Measurements from ENCODE around the gene TYMP. TPM values are rescaled to one million over a fixed set of nuclear protein-coding genes. Genes with fewer than 3 reads are reported as not detected.
A peak's percentile ranks its signal among the peaks of the same experiment; 100 is the strongest.

TYMP gene
- total RNA-seq, 4 donors from 2014 or later: 4.4 to 21.5 (median 15.6) TPM

DNA sequence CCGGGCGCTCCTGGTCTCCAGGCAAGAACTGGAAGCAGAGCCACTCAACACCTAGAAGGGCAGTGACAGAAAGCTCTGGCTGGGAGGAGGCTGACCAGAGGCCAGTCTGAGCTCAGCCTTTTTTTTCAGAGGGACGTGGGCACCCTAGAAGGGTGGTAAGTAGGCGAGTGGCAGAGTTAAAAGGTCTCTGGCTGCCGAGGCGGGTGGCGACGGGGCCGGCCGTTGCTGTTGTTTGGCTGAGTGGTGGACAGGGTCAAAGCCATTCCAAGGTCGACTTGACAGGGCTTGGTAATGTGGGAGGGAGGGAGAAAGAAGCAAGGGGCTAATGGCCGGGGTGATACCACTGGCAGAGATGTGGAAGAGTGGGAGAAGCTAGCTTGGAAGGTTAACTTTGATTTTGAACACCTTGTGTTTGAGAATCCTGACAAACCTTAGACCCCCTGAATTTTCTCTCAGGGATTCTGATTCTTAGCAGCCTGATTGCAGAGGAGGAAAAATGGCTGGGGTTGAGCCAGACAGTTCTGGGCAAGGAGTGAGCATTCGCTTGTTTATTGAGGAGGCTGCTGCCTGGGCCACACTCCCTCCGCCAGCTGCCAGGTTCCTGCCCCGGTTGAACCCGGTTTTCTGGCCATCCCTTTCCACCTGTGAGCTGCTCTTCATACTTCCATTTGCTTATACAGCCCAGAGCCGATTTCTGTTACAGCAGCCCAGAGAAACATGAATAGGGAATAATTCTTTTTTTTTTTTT is 33.8 kb upstream of the TYMP start:
- no peak for TF ChIP-seq POLR2A (IDR thresholded peaks at IDR 0.05)
- TF ChIP-seq, protein P1, sequence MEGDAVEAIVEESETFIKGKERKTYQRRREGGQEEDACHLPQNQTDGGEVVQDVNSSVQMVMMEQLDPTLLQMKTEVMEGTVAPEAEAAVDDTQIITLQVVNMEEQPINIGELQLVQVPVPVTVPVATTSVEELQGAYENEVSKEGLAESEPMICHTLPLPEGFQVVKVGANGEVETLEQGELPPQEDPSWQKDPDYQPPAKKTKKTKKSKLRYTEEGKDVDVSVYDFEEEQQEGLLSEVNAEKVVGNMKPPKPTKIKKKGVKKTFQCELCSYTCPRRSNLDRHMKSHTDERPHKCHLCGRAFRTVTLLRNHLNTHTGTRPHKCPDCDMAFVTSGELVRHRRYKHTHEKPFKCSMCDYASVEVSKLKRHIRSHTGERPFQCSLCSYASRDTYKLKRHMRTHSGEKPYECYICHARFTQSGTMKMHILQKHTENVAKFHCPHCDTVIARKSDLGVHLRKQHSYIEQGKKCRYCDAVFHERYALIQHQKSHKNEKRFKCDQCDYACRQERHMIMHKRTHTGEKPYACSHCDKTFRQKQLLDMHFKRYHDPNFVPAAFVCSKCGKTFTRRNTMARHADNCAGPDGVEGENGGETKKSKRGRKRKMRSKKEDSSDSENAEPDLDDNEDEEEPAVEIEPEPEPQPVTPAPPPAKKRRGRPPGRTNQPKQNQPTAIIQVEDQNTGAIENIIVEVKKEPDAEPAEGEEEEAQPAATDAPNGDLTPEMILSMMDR (IDR thresholded peaks at IDR 0.05): no peak
- Histone ChIP-seq H3K9me3 (no peaks in the 10 kb centered on the region), H3K4me3 (peak overlapping the region; percentile 39 to 40), H3K27me3 (no peaks in the 10 kb centered on the region), H3K27ac (no peak overlapping the region), H3K4me1 (no peaks in the 10 kb centered on the region), H3K36me3 (no peaks in the 10 kb centered on the region)
- intact Hi-C loops (cut with DNase I; ENCODE audit: low total_unique reads): no loop called here
- DNase-seq: no peak

DNA sequence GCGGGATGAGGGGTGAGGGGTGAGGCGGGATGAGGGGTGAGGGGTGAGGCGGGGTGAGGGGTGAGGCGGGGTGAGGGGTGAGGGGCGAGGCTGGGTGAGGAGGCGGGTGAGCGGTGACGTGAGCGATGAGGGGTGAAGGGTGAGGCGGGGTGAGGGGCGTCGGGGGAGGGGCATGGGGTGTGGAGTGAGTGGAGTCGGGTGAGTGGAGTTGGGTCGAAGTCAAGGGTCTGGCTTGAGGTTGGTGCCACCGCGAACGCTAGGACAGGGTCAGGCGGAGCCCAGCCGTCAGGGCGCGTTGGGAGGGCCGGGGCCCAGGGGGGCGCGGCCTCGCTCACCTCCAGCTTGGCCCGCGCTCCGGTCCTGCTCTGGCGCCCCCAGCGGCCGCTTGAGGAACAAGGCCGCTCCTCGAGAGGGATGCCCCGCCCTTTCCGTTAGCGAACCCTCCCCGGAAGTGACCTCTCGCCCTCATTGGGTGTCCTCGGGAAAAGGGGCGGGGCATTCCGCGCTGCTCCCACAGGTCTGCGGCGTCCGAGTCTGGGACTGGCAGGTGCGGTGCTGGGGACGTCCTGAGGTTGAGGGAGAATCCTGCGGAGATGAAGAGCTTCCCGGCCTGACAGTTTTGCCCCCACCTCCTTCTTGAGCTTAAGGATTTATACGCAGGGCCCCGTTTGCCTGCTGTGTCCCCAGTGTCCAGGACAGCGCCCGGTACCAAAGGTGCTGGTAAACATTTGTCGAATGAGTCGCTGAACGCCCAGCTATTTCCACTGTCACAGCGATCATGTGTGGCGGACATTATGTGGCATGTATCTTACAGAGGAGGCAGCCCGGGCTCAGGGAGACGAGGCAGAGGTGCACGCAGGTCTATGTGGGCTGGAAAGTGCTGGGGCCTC is 33.0 kb upstream of the TYMP start, which contains the start of gene SYCE3:
Gene SYCE3, minus strand, starts transcription at position 397 of the 890 bp plus-strand sequence. CDS start 6,514 bp downstream, outside the sequence.
- intact Hi-C loops (cut with DNase I; ENCODE audit: low total_unique reads): no loop called here
- H3K27me3 ChIP-seq: no peaks in the 10 kb centered on the region
- peak within 1 kb of the TSS; percentile 39 to 40 for H3K4me3 ChIP-seq
- H3K4me1 ChIP-seq: no peaks in the 10 kb centered on the region
- no peaks in the 10 kb centered on the region for H3K9me3 ChIP-seq
- H3K27ac ChIP-seq: no peak within 1 kb of the TSS
- no peaks in the 10 kb centered on the region for H3K36me3 ChIP-seq
- peak; percentile 93 to 95 for DNase-seq
- TF ChIP-seq, protein P1 (IDR thresholded peaks at IDR 0.05): peak; percentile 90 to 96 (median 95)
- TF ChIP-seq POLR2A (IDR thresholded peaks at IDR 0.05): peak in 1 of 2 donors; percentile 62

DNA sequence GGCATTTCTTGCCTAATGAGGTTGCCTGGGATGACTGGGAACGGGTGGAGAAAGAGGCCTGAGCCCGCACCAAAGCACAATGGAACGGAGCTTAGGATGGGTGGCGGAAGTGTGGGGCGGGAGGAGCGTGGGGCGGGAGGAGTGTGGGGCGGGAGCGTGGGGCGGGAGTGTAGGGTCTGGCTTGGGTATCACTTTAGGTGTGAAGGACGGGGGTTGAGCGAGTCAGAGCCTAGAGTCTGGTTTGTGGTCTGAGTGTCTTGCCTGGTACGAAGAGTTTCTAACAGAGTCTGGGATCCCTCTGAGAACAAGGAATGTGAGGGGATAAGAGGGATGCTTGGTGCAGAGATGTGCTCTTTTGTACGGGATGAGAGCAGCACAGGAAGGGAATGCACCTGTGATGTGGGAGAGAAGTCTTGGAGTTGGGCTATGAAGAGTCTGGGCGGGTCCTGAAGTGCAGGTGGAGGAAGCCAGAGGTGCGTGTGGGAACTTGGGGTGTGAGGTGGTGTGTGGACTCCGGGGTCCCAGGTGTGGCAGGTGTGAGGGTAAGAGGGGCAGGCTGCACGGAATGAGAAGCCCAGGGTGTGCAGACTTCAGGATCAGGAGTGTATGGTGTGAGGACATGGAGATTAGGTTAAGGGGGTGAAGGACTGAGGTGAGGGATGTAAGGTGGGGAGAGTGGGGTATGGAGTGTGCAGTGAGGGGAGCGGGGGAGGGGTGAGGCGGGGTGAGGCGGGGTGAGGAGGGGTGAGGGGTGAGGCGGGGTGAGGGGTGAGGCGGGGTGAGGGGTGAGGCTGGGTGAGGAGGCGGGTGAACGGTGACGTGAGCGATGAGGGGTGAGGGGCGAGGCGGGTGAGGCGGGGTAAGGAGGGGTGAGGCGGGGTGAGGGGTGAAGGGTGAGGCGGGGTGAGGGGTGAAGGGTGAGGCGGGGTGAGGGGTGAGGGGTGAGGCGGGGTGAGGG is 31.9 kb upstream of the TYMP start:
- no peak for DNase-seq
- H3K27ac ChIP-seq: no peak overlapping the region
- no peaks in the 10 kb centered on the region for H3K4me1 ChIP-seq
- no peaks in the 10 kb centered on the region for H3K27me3 ChIP-seq
- no peaks in the 10 kb centered on the region for H3K36me3 ChIP-seq
- no peak overlapping the region for H3K4me3 ChIP-seq
- H3K9me3 ChIP-seq: no peaks in the 10 kb centered on the region
- intact Hi-C loops (cut with DNase I; ENCODE audit: low total_unique reads): no loop called here
- TF ChIP-seq, protein P1 (IDR thresholded peaks at IDR 0.05): no peak
- TF ChIP-seq POLR2A (IDR thresholded peaks at IDR 0.05): no peak

DNA sequence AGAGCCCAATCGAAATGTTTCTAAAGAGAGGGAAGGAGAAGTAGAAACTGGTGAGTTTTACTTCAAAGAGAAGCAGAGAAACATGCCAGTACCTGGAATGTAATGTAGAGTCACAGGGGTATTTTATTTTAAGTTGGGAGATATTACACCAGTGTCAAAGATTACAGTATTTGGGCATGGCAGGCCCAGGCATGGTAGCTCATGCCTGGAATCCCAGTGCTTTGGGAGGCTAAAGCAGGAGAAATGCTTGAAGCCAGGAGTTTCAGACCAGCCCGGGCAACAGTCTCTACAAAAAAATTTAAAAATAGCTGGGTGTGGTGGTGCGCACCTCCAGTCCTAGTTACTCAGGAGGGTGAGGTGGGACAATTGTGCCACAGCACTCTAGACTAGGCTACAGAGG is 30.2 kb upstream of the TYMP start:
- TF ChIP-seq, protein P1 (IDR thresholded peaks at IDR 0.05): no peak
- no peak for TF ChIP-seq POLR2A (IDR thresholded peaks at IDR 0.05)
- DNase-seq: no peak
- intact Hi-C loops (cut with DNase I; ENCODE audit: low total_unique reads): no loop called here

More for the DNA sequence above, 30.2 kb upstream of the TYMP start:
- Histone ChIP-seq H3K9me3 (no peaks in the 10 kb centered on the region), H3K4me1 (no peaks in the 10 kb centered on the region), H3K36me3 (no peaks in the 10 kb centered on the region), H3K4me3 (no peak overlapping the region), H3K27me3 (no peaks in the 10 kb centered on the region), H3K27ac (no peak overlapping the region)

All from uterus (tissue), 4 donors.